Chondrocyte (in vitro differentiated cells): Measurements from ENCODE around the gene TSGA10IP. TPM values are rescaled to one million over a fixed set of nuclear protein-coding genes. Genes with fewer than 3 reads are reported as not detected.

Experiments
- DNase-seq: peaks from one replicate; pipeline ENCODE4 v3.0.0; 2021; ENCODE audit warnings: mixed read lengths, low spot score
- H3K27ac Mint-ChIP-seq: one replicate; pipeline ENCODE4 v1.8.0; 2021; ENCODE audit warnings: mild to moderate bottlenecking, moderate library complexity, mixed read lengths; ENCODE audit not compliant: unreplicated experiment
- H3K27me3 Mint-ChIP-seq: 2 replicates; pipeline ENCODE4 v1.8.0; 2021; ENCODE audit warnings: low read depth, mixed read lengths
- H3K36me3 Mint-ChIP-seq: 2 replicates; pipeline ENCODE4 v1.8.0; 2021; ENCODE audit warnings: low read depth, mixed read lengths
- H3K4me1 Mint-ChIP-seq: 2 replicates; pipeline ENCODE4 v1.8.0; 2021; ENCODE audit warnings: low read depth, mild to moderate bottlenecking, mixed read lengths
- H3K4me3 Mint-ChIP-seq: one replicate; pipeline ENCODE4 v1.8.0; 2021; ENCODE audit warnings: mild to moderate bottlenecking, moderate library complexity, mixed read lengths; ENCODE audit not compliant: unreplicated experiment
- H3K9me3 Mint-ChIP-seq: 2 replicates; pipeline ENCODE4 v1.8.0; 2021; ENCODE audit warnings: low read depth, mixed read lengths
- total RNA-seq: library from RNA; stranded (reverse); gene quantifications from 3 replicates; pipeline ENCODE4 v1.2.1, GENCODE V29; 2021
- TF ChIP-seq, protein P1 (sequence below): fragments of 200-600 bp; sonication (generic); IDR thresholded peaks from 2 replicates; pipeline ENCODE4 v1.5.0; 2021; ENCODE audit warnings: antibody characterized with exemption, mild to moderate bottlenecking, moderate library complexity

TSGA10IP gene
- total RNA-seq, 1 donor from 2014 or later: not detected

DNA sequence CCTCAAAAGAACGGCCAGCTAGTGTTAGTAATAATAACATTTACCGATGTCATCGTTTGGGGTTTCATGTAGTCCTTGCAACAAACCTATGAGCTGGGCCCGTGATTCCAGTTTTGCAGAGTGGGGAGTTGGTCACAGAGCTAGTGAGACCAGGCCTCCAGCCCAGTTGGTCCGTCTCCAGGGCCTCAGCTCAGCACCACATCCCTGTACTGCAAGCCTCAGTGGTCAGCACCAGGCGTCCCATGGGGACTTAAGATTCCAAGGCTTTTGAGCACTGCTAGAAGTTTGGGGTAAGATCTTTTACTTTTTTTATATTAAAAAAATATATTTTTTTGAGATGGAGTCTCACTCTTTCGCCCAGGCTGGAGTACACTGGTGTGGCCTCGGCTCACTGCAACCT lies 1.1 kb upstream of the TSGA10IP start:
- DNase-seq: no peak
- Mint-ChIP-seq H3K27ac (no peak overlapping the region), H3K4me1 (peaks cover 6% of the 10 kb centered on the region), H3K9me3 (no peaks in the 10 kb centered on the region), H3K4me3 (no peak overlapping the region), H3K27me3 (peaks cover 3% of the 10 kb centered on the region), H3K36me3 (no peaks in the 10 kb centered on the region)
- TF ChIP-seq, protein P1, sequence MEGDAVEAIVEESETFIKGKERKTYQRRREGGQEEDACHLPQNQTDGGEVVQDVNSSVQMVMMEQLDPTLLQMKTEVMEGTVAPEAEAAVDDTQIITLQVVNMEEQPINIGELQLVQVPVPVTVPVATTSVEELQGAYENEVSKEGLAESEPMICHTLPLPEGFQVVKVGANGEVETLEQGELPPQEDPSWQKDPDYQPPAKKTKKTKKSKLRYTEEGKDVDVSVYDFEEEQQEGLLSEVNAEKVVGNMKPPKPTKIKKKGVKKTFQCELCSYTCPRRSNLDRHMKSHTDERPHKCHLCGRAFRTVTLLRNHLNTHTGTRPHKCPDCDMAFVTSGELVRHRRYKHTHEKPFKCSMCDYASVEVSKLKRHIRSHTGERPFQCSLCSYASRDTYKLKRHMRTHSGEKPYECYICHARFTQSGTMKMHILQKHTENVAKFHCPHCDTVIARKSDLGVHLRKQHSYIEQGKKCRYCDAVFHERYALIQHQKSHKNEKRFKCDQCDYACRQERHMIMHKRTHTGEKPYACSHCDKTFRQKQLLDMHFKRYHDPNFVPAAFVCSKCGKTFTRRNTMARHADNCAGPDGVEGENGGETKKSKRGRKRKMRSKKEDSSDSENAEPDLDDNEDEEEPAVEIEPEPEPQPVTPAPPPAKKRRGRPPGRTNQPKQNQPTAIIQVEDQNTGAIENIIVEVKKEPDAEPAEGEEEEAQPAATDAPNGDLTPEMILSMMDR: no peak

DNA sequence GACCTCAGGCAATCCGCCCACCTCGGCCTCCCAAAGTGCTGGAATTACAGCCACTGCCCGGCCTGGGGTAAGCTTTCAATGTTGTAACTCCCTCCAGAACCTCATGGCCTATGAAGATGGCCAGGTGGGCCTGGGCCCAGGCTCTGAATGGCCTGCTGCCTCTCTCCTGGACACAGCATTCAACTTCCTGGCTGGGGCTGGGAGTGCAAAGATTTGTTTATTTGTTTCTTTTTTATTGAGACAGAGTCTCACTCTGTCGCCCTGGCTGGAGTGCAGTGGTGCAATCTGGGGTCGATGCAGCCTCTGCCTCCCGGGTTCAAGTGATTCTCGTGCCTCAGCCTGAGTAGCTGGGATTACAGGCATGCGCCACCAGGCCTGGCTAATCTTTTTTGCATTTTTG lies 513 bp upstream of the TSGA10IP start:
- TF ChIP-seq, protein P1: no peak
- Mint-ChIP-seq H3K4me3 (no peak overlapping the region), H3K9me3 (no peaks in the 10 kb centered on the region), H3K4me1 (peaks cover 6% of the 10 kb centered on the region), H3K27me3 (peaks cover 3% of the 10 kb centered on the region), H3K36me3 (no peaks in the 10 kb centered on the region), H3K27ac (no peak overlapping the region)
- no peak for DNase-seq

DNA sequence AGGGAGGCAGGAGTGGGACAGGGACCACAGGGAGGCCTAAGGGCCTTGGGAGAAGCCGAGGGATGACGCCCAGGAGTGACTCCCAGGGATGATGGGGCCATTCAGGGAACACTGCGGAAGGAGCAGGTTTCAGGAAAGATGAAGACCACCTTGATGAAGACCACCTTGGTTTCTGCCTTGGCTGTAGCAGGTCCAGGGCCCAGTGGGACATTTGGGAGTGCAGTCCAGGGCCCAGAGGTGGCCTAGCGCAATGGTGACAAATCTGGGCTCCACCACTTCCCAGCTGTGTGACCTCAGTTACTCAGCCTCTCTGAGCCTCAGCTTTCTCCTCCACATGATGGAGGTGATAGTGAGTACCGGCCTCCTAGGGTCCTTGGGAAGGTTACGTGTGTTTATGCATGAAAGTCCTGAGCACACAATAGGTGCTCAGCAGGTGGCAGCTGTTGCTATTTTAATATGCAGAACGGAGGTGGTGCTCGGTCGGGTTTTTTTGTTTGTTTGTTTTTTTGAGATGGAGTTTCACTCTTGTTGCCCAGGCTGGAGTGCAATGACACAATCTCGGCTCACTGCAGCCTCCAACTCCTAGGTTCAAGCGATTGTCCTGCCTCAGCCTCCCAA lies 770 bp downstream of the TSGA10IP start:
- no peak overlapping the region for H3K4me3 Mint-ChIP-seq
- H3K9me3 Mint-ChIP-seq: no peaks in the 10 kb centered on the region
- H3K27me3 Mint-ChIP-seq: peaks cover 3% of the 10 kb centered on the region
- no peaks in the 10 kb centered on the region for H3K36me3 Mint-ChIP-seq
- H3K27ac Mint-ChIP-seq: no peak overlapping the region
- TF ChIP-seq, protein P1: no peak
- H3K4me1 Mint-ChIP-seq: peaks cover 6% of the 10 kb centered on the region
- DNase-seq: no peak

DNA sequence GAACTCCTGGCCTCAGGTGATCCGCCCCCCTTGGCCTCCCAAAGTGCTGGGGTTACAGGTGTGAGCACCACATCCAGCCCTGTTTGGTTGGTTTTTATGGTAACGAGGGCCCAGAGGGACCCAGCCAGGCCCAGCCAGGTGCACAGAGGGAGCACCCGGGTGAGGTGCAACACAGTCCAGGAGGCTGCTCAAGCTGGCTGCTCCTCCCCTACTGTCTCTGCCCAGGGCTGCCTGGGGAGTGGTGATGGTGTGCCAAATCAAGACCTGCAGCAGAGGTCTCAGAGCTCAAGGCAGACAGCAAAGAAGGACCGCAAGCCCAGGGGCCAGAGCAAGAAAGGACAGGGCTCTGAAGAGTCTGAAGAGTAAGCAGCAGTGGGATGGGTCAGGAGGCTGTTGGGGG lies 1.4 kb downstream of the TSGA10IP start:
- H3K4me3 Mint-ChIP-seq: no peak overlapping the region
- no peak for DNase-seq

DNA sequence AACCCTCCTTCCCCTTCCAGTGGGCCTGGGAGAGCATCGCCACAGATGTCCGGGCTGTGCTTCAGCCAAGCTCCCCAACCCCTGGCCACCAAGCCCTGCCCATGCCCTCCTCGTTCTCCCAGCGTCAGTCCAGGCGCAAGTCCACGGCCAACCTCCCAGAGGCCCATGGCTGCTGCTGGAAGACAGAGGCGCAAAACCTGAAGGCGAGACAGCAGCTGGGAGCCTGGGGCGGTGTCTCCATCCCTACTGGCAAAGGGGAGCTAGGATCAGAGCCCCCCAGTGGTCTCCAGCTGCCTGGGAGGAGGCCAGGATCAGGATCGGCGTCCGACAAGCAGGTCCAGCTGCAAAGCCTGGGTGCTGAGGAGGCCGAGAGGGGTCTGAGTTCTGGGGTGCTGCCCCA lies 1.9 kb downstream of the TSGA10IP start:
- Mint-ChIP-seq H3K4me1 (no peaks in the 10 kb centered on the region), H3K36me3 (no peaks in the 10 kb centered on the region), H3K4me3 (no peak overlapping the region), H3K27ac (no peak overlapping the region), H3K27me3 (peaks cover 3% of the 10 kb centered on the region), H3K9me3 (no peaks in the 10 kb centered on the region)
- no peak for DNase-seq
- TF ChIP-seq, protein P1: no peak

More for the DNA sequence above, 1.4 kb downstream of the TSGA10IP start:
- Mint-ChIP-seq H3K36me3 (no peaks in the 10 kb centered on the region), H3K9me3 (no peaks in the 10 kb centered on the region), H3K27ac (no peak overlapping the region), H3K27me3 (peaks cover 3% of the 10 kb centered on the region), H3K4me1 (peaks cover under 1% of the 10 kb centered on the region)
- TF ChIP-seq, protein P1: no peak
